Thyroid gland (tissue), 4 donors: Measurements from ENCODE around the gene FOXP1.

Source experiments
- CTCF ChIP-seq, 6 experiments: fragments of 200-600 bp in 3 of 6; fragments of 450-650 bp in 3 of 6; sonication (generic) in 3 of 6; IDR thresholded peaks; one replicate each; pipeline ENCODE4 v1.5.1; 2016 to 2019; ENCODE audit warnings: antibody characterized with exemption in 6 of 6, mild to moderate bottlenecking in 2 of 6, inconsistent platforms in 1 of 6, moderate library complexity in 1 of 6
- POLR2A ChIP-seq, 2 donors: fragments of 450-650 bp; IDR thresholded peaks; one replicate each; pipeline ENCODE4 v1.6.1; 2017; ENCODE audit warnings: antibody characterized with exemption in 2 of 2, mild to moderate bottlenecking in 2 of 2, moderate library complexity in 1 of 2

GRCh38 chr3:71568207-71568606 lies 15.3 kb downstream of the FOXP1 start:
- TF ChIP-seq CTCF (IDR thresholded peaks at IDR 0.05) (no peak), POLR2A (IDR thresholded peaks at IDR 0.05) (no peak)
